ELR (cell line): ENCODE measurements around the gene DLG5.

ENCODE experiments used
- DNase-seq: peaks from one replicate; pipeline ENCODE4 v3.0.0-alpha.2; 2015; ENCODE audit warnings: low read depth

The DLG5 gene

GRCh38 chr10:77818378-77818777 lies 108.2 kb downstream of the DLG5 start:
- DNase-seq, result no peak

- no peak for DNase-seq
Measured at GRCh38 chr10:77817541-77817940, 109.0 kb downstream of the DLG5 start.

- no peak for DNase-seq
Measured at GRCh38 chr10:77816311-77816710, 110.2 kb downstream of the DLG5 start.

GRCh38 chr10:77812741-77813140 lies 113.8 kb downstream of the DLG5 start:
- no peak for DNase-seq

- DNase-seq, result no peak
Measured at GRCh38 chr10:77811831-77812430, 114.6 kb downstream of the DLG5 start.

GRCh38 chr10:77810446-77811335 lies 115.9 kb downstream of the DLG5 start:
- no peak for DNase-seq

- no peak for DNase-seq
Measured at GRCh38 chr10:77809336-77809735, 117.2 kb downstream of the DLG5 start.

GRCh38 chr10:77807706-77808105 lies 118.8 kb downstream of the DLG5 start:
- no peak for DNase-seq

GRCh38 chr10:77806511-77807157 lies 119.9 kb downstream of the DLG5 start:
- no peak for DNase-seq

GRCh38 chr10:77805676-77806075 lies 120.9 kb downstream of the DLG5 start:
- no peak for DNase-seq

GRCh38 chr10:77804371-77804770 lies 122.2 kb downstream of the DLG5 start:
- DNase-seq, result no peak

- peak; percentile 79 for DNase-seq
Measured at GRCh38 chr10:77801474-77802161, 124.9 kb downstream of the DLG5 start.

- DNase-seq, result no peak
Measured at GRCh38 chr10:77800738-77801266, 125.8 kb downstream of the DLG5 start.

- no peak for DNase-seq
Measured at GRCh38 chr10:77800320-77800719, 126.2 kb downstream of the DLG5 start.

- no peak for DNase-seq
Measured at GRCh38 chr10:77799352-77799751, 127.2 kb downstream of the DLG5 start.

GRCh38 chr10:77798940-77799339 lies 127.6 kb downstream of the DLG5 start:
- DNase-seq, result no peak

GRCh38 chr10:77796311-77796915 lies 130.1 kb downstream of the DLG5 start:
- DNase-seq, result no peak

- DNase-seq, result no peak
Measured at GRCh38 chr10:77795426-77796055, 131.0 kb downstream of the DLG5 start.

- DNase-seq, result no peak
Measured at GRCh38 chr10:77794256-77795142, 132.1 kb downstream of the DLG5 start.

- DNase-seq, result no peak
Measured at GRCh38 chr10:77793831-77794230, 132.7 kb downstream of the DLG5 start.
